Measurements from ENCODE around the gene MAB21L1.

GRCh38 chr13:35499676-35500075 is 23.2 kb upstream of the MAB21L1 start:
- TF ChIP-seq EP300 (IDR thresholded peaks at IDR 0.05; ENCODE audit: low read depth) (no peak), POLR2AphosphoS5 (IDR thresholded peaks at IDR 0.05) (no peak), POLR2A (IDR thresholded peaks at IDR 0.05) (no peak)

Measured in transverse colon (tissue), 3 donors.